K562 (cell line): Measurements from ENCODE around the gene RFT1. TPM values are rescaled to one million over a fixed set of nuclear protein-coding genes. Genes with fewer than 3 reads are reported as not detected.
A peak's percentile ranks its signal among the peaks of the same experiment; 100 is the strongest.

Experiments
- ATAC-seq: fragments of 200-7000 bp; cut with Tn5 transposase; 3 replicates; pipeline ENCODE4 v1.9.1; 2020; ENCODE audit warnings: moderate library complexity
- BruUV-seq: library from RNA; stranded (reverse); fragments of 400-500 nt; replicated peaks from 2 replicates; lab custom pipeline; 2021; lab: Mats Ljungman, UMichigan
- CTCF ChIA-PET: fragments of 300-600 bp; formaldehyde crosslinking; extraction: SDS; loops from one replicate; lab custom pipeline; 2021; ENCODE audit warnings: low intra/inter-chr PET ratio; lab: Yijun Ruan, JAX
- POLR2A ChIA-PET: fragments of 300-600, 350-650 bp; sonication (Branson Sonifier 250); formaldehyde crosslinking; extraction: SDS; loops from one replicate; lab custom pipeline; 2021; ENCODE audit warnings: antibody characterized with exemption, inconsistent platforms; lab: Yijun Ruan, JAX
- DNase-seq, 4 experiments: peaks; one replicate each; pipeline versions ENCODE4 v3.0.0 to v3.0.0-alpha.2; 2011 to 2018; ENCODE audit warnings: low spot score in 3 of 4, mixed read lengths in 3 of 4; ENCODE audit errors: extremely low read depth in 1 of 4
- FAIRE-seq: peaks from 2 replicates; lab custom pipeline; 2011; peaks lifted over from hg19 to GRCh38; lab: Jason Lieb, UNC
- H2AFZ ChIP-seq: 2 replicates; pipeline ENCODE4 v1.6.0; 2011; ENCODE audit warnings: low read depth, low read length, control low read depth, inconsistent platforms
- H3K27ac ChIP-seq: fragments of 200-600 bp; 3 replicates; pipeline ENCODE4 v1.8.0; 2011; ENCODE audit warnings: low read depth, mild to moderate bottlenecking, control low read depth, inconsistent platforms, low read length, moderate library complexity, mixed read lengths; ENCODE audit errors: extremely low read depth
- H3K27me3 ChIP-seq, 2 experiments: fragments of 300-600 bp in 1 of 2; 2 replicates in 1 of 2; 3 replicates in 1 of 2; pipeline versions ENCODE4 v1.6.0 to v1.8.0; 2011; ENCODE audit warnings: inconsistent platforms in 2 of 2, low read length in 2 of 2, mild to moderate bottlenecking in 1 of 2, mixed read lengths in 1 of 2, moderate library complexity in 1 of 2; ENCODE audit not compliant: control insufficient read depth in 2 of 2, insufficient read depth in 2 of 2
- H3K36me3 ChIP-seq: fragments of 300-600 bp; 3 replicates; pipeline ENCODE4 v1.8.0; 2011; ENCODE audit warnings: mild to moderate bottlenecking, low read length, inconsistent platforms; ENCODE audit not compliant: control insufficient read depth, insufficient read depth
- H3K4me1 ChIP-seq, 2 experiments: fragments of 200-600 bp in 1 of 2; replicated peaks in 1 of 2; 2 replicates in 1 of 2; 3 replicates in 1 of 2; pipeline versions ENCODE4 v1.5.1 to v1.8.0; 2011; ENCODE audit warnings: inconsistent platforms in 2 of 2, low read length in 2 of 2, mild to moderate bottlenecking in 1 of 2, mixed read lengths in 1 of 2, moderate library complexity in 1 of 2; ENCODE audit not compliant: control insufficient read depth in 2 of 2, insufficient read depth in 2 of 2
- H3K4me2 ChIP-seq: 2 replicates; pipeline ENCODE4 v1.6.1; 2011; ENCODE audit warnings: low read length, control low read depth, inconsistent platforms, mixed read lengths; ENCODE audit not compliant: insufficient read depth
- H3K4me3 ChIP-seq: fragments of 200-600 bp; sonication (generic), shearing (Covaris generic); 2 replicates; pipeline ENCODE4 v1.5.1; 2016; ENCODE audit warnings: control low read depth, inconsistent platforms
- H3K79me2 ChIP-seq: fragments of 200-600 bp; 3 replicates; pipeline ENCODE4 v1.8.0; 2011; ENCODE audit warnings: low read length, inconsistent platforms; ENCODE audit not compliant: control insufficient read depth, insufficient read depth
- H3K9ac ChIP-seq, 2 experiments: 2 replicates each; pipeline versions ENCODE4 v1.6.0 to v1.6.1; 2011; ENCODE audit warnings: low read depth in 2 of 2, low read length in 2 of 2, control low read depth in 1 of 2, inconsistent platforms in 1 of 2, mild to moderate bottlenecking in 1 of 2, mixed read lengths in 1 of 2; ENCODE audit not compliant: insufficient read depth in 1 of 2
- H3K9me1 ChIP-seq: one replicate; pipeline ENCODE4 v1.6.0; 2011; ENCODE audit warnings: inconsistent platforms, mild to moderate bottlenecking, low read length, moderate library complexity; ENCODE audit not compliant: control insufficient read depth, insufficient read depth
- H3K9me3 ChIP-seq: replicated peaks from 2 replicates; pipeline ENCODE4 v1.5.1; 2011; ENCODE audit warnings: low read depth, low read length, inconsistent platforms; ENCODE audit not compliant: control insufficient read depth, insufficient read depth
- H4K20me1 ChIP-seq: replicated peaks from 2 replicates; pipeline ENCODE4 v1.6.1; 2011; ENCODE audit warnings: low read length, inconsistent platforms, mixed read lengths; ENCODE audit not compliant: control insufficient read depth, insufficient read depth
- NFE2 ChIP-seq: IDR thresholded peaks from 2 replicates; pipeline ENCODE4 v1.6.1; 2014; ENCODE audit warnings: antibody characterized with exemption, low read depth
- NFIC ChIP-seq: fragments of 450-650 bp; IDR thresholded peaks from 2 replicates; pipeline ENCODE4 v1.6.1; 2017; ENCODE audit warnings: mild to moderate bottlenecking, inconsistent platforms
- PHF21A ChIP-seq: fragments of 450-650 bp; IDR thresholded peaks from 2 replicates; pipeline ENCODE4 v1.6.1; 2017; ENCODE audit warnings: low read depth, borderline replicate concordance
- TAL1 ChIP-seq: fragments of 450-650 bp; IDR thresholded peaks from 2 replicates; pipeline ENCODE4 v1.6.1; 2016; ENCODE audit warnings: mild to moderate bottlenecking
- ZNF76 ChIP-seq: fragments of 250-450 bp; sonication (Bioruptor Pico); IDR thresholded peaks from 2 replicates; pipeline ENCODE4 v1.4.0; 2020; ENCODE audit warnings: mild to moderate bottlenecking, moderate library complexity, borderline replicate concordance
- WGBS: fragments of 100-300 bp; shearing (Covaris generic); methylation state at CpG from one replicate; pipeline ENCODE4 v1.1.6; 2016; ENCODE audit warnings: low coverage, mixed read lengths; ENCODE audit not compliant: insufficient coverage; ENCODE audit errors: missing lambda C conversion rate; 5-methylcytosine and 5-hydroxymethylcytosine counted together
- in situ Hi-C: fragments of 300-500 bp; cut with MboI; formaldehyde crosslinking; loops from 4 replicates; pipeline ENCODE4 v1.15.0; 2018; ENCODE audit warnings: inconsistent platforms, mixed read lengths
- intact Hi-C: fragments of 100-400 bp; cut with micrococcal nuclease; formaldehyde crosslinking; loops from 2 replicates; pipeline ENCODE4 v1.14.2; 2022
- polyA plus RNA-seq, 8 experiments: library from polyadenylated mRNA; depleted of rRNA in 4 of 8; stranded (reverse) in 5 of 8; unstranded in 3 of 8; fragments of >200 nt; fragmentation: Nextera tagmentation in 2 of 8; fragmentation: Illumina TruSeq in 1 of 8; extraction: Ambion mirVana in 2 of 8; extraction: Trizol in 1 of 8; gene quantifications; 2 replicates each; pipeline versions ENCODE4 v1.2.1 to v1.2.3, GENCODE V29; 2011 to 2014; ENCODE audit warnings: inconsistent platforms in 1 of 8, missing spikeins in 1 of 8
- total RNA-seq, 7 experiments: library from RNA; depleted of rRNA in 6 of 7; stranded (reverse); fragments of >200 nt in 6 of 7; fragmentation: Illumina TruSeq in 2 of 7; extraction: Trizol in 2 of 7; gene quantifications; 2 replicates each; pipeline versions ENCODE4 v1.2.1 to v1.2.3, GENCODE V29; 2011 to 2021; ENCODE audit warnings: low replicate concordance in 1 of 7
- TF ChIP-seq, protein P1 (sequence below): IDR thresholded peaks from 2 replicates; pipeline ENCODE4 v1.6.1; 2012; ENCODE audit warnings: low read depth, low read length, improper control_type of control experiment, borderline replicate concordance

Gene RFT1
- total and polyA plus RNA-seq, 9 of the 15 experiments (the other 6 are each of a cell fraction or from before 2014, with no cell fraction given): 4.4 to 23.8 (median 8.9) TPM

DNA sequence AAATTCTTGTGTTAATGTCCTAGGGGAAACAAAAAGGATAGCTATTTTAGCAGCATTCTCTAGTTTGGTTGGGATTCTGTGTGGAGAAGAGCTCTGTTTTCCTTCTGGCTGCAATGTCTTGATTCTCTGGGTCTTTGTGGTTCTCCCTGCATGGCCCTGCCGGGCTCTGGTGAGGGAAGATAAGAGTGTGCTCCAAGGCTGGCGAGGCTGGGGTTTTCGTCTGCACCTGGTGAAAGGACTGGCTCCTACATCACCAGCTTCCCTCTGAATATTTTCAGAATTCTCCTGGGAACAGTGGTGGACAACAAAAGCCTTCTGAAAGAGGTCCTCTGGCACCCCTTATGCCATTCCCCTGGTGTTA is 46.3 kb downstream of the RFT1 start (continued):
- no peak for TF ChIP-seq ZNF76
- 0 out of 2 replicates have a peak, but pooled peaks have one; percentile 7 for TF ChIP-seq NFIC
- TF ChIP-seq TAL1: peak; percentile 61

DNA sequence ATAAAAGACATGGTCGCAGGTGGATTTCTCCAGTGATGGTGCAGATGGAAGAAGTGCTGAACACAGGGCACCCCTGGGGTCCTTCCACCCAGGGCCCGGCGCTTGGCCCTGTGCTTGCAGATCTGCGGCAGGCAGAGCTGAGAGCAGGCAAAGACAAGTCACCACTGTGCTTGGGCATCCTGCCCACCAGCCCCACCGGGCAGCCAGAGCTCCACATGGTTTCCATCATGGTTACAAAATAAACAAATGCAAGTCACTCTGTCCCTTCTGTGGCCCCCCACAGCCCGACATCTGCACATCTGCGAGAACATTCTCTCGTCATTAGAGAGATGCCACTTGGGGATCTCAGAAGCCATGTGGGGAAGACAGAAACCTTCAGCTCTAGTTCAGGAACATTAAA is 46.7 kb downstream of the RFT1 start:
- FAIRE-seq (no peak), ATAC-seq (no peak; the same call in 2 of the 3 replicates), DNase-seq (peak in 1 of 4 experiments; percentile 16)
- ChIA-PET POLR2A (interaction anchor here (0.7 to 1.2 kb wide), 5 partner anchors 9 to 97 kb away, joined by 3 to 9 read pairs (median 4); no protein-coding TSS in a partner anchor), CTCF (no interaction called here)
- peaks cover 10 to 15% of the 10 kb centered on the region in 2 experiments; a peak in 4 of 5 replicates for H3K4me1 ChIP-seq
- no peaks in the 10 kb centered on the region for H3K9me3 ChIP-seq
- no peak overlapping the region for H3K4me3 ChIP-seq
- H3K4me2 ChIP-seq: no peak overlapping the region; the same call in 1 of the 2 replicates
- no peaks in the 10 kb centered on the region for H3K79me2 ChIP-seq
- no peak overlapping the region; a peak in 1 of 4 replicates for H3K9ac ChIP-seq
- H3K27me3 ChIP-seq: no peaks in the 10 kb centered on the region
- no TSS peak for BruUV-seq
- no peaks in the 10 kb centered on the region for H3K9me1 ChIP-seq
- H3K36me3 ChIP-seq: no peaks in the 10 kb centered on the region
- H4K20me1 ChIP-seq: no peaks in the 10 kb centered on the region
- no peak overlapping the region for H3K27ac ChIP-seq
- intact Hi-C loops: no loop called here
- H2AFZ ChIP-seq: no peak overlapping the region
- TF ChIP-seq, protein P1, sequence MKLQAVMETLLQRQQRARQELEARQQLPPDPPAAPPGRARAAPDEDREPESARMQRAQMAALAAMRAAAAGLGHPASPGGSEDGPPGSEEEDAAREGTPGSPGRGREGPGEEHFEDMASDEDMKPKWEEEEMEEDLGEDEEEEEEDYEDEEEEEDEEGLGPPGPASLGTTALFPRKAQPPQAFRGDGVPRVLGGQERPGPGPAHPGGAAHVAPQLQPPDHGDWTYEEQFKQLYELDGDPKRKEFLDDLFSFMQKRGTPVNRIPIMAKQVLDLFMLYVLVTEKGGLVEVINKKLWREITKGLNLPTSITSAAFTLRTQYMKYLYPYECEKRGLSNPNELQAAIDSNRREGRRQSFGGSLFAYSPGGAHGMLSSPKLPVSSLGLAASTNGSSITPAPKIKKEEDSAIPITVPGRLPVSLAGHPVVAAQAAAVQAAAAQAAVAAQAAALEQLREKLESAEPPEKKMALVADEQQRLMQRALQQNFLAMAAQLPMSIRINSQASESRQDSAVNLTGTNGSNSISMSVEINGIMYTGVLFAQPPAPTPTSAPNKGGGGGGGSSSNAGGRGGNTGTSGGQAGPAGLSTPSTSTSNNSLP: no peak
- no peak for TF ChIP-seq PHF21A
- 0 out of 2 replicates have a peak, but pooled peaks have one; percentile 6 for TF ChIP-seq NFE2
- TF ChIP-seq, all 486 proteins: peak for 1
- WGBS: 50% methylated on average over 7 of the region's 8 CpGs
- in situ Hi-C loops: no loop called here
